Fibroblast of lung (primary cell): ENCODE data around the gene GTF3C1. TPM values are rescaled to one million over a fixed set of nuclear protein-coding genes. Genes with fewer than 3 reads are reported as not detected.

Source experiments
- DNase-seq, 2 donors: peaks; one replicate each; pipeline versions ENCODE4 v3.0.0 to v3.0.0-alpha.2; 2010; ENCODE audit warnings: low read depth in 2 of 2
- H2AFZ ChIP-seq: 2 replicates; pipeline ENCODE4 v1.5.1; 2012; ENCODE audit warnings: low read length, control low read depth, inconsistent platforms
- H3K27ac ChIP-seq: 2 replicates; pipeline ENCODE4 v1.5.1; 2011; ENCODE audit warnings: low read length, control low read depth; ENCODE audit not compliant: insufficient read depth
- H3K27me3 ChIP-seq: 2 replicates; pipeline ENCODE4 v1.5.1; 2011; ENCODE audit warnings: mild to moderate bottlenecking, low read length; ENCODE audit not compliant: control insufficient read depth, insufficient read depth
- H3K36me3 ChIP-seq: 2 replicates; pipeline ENCODE4 v1.5.1; 2011; ENCODE audit warnings: low read length; ENCODE audit not compliant: control insufficient read depth, insufficient read depth
- H3K4me1 ChIP-seq: 2 replicates; pipeline ENCODE4 v1.5.1; 2011; ENCODE audit warnings: low read length; ENCODE audit not compliant: control insufficient read depth, insufficient read depth; ENCODE audit errors: extremely low read depth
- H3K4me2 ChIP-seq: 2 replicates; pipeline ENCODE4 v1.5.1; 2011; ENCODE audit warnings: low read length, control low read depth; ENCODE audit not compliant: insufficient read depth; ENCODE audit errors: extremely low read depth
- H3K4me3 ChIP-seq, 4 experiments: fragments of 200-600 bp in 1 of 4; sonication (generic) in 1 of 4; replicated peaks in 1 of 4; 2 replicates each; pipeline ENCODE4 v1.5.1; 2011 to 2016; ENCODE audit warnings: low read length in 4 of 4, low read depth in 3 of 4, mild to moderate bottlenecking in 3 of 4, control low read depth in 2 of 4, inconsistent platforms in 1 of 4, mixed read lengths in 1 of 4; ENCODE audit not compliant: insufficient read depth in 1 of 4; ENCODE audit errors: control extremely low read depth in 1 of 4
- H3K79me2 ChIP-seq: 2 replicates; pipeline ENCODE4 v1.5.1; 2012; ENCODE audit warnings: mild to moderate bottlenecking, low read length, inconsistent platforms; ENCODE audit not compliant: control insufficient read depth, insufficient read depth
- H3K9ac ChIP-seq: 2 replicates; pipeline ENCODE4 v1.5.1; 2011; ENCODE audit warnings: mild to moderate bottlenecking, low read length, control low read depth; ENCODE audit not compliant: insufficient read depth
- H3K9me3 ChIP-seq: 2 replicates; pipeline ENCODE4 v1.5.1; 2012; ENCODE audit warnings: low read depth, low read length; ENCODE audit not compliant: control insufficient read depth, insufficient read depth
- H4K20me1 ChIP-seq: 2 replicates; pipeline ENCODE4 v1.5.1; 2011; ENCODE audit warnings: low read length; ENCODE audit not compliant: control insufficient read depth, insufficient read depth; ENCODE audit errors: extremely low read depth
- EZH2 ChIP-seq: IDR thresholded peaks from 2 replicates; pipeline ENCODE4 v1.5.1; 2012; ENCODE audit warnings: low read length, control low read depth, mild to moderate bottlenecking; ENCODE audit errors: missing control alignments
- polyA plus RNA-seq, 2 donors: library from polyadenylated mRNA; depleted of rRNA in 1 of 2; stranded (reverse) in 1 of 2; unstranded in 1 of 2; fragments of >200 nt; gene quantifications; 2 replicates each; pipeline ENCODE4 v1.2.1, GENCODE V29; 2011 to 2012; ENCODE audit warnings: missing spikeins in 1 of 2
- total RNA-seq: library from RNA; depleted of rRNA; stranded (reverse); fragments of >200 nt; gene quantifications from 2 replicates; pipeline ENCODE4 v1.2.1, GENCODE V29; 2014
- TF ChIP-seq, protein P1 (sequence below), 2 donors: IDR thresholded peaks in 1 of 2; conservative IDR thresholded peaks in 1 of 2; 1 replicate in 1 of 2; 2 replicates in 1 of 2; pipeline ENCODE4 v1.5.1; 2011 to 2012; ENCODE audit warnings: low read length in 2 of 2, control low read depth in 1 of 2, inconsistent platforms in 1 of 2, low read depth in 1 of 2, mild to moderate bottlenecking in 1 of 2

The GTF3C1 gene
- total and polyA plus RNA-seq, 2 donors (not counting 1 experiment from before 2014, with no cell fraction given) = 20.1 to 75.3 TPM

DNA sequence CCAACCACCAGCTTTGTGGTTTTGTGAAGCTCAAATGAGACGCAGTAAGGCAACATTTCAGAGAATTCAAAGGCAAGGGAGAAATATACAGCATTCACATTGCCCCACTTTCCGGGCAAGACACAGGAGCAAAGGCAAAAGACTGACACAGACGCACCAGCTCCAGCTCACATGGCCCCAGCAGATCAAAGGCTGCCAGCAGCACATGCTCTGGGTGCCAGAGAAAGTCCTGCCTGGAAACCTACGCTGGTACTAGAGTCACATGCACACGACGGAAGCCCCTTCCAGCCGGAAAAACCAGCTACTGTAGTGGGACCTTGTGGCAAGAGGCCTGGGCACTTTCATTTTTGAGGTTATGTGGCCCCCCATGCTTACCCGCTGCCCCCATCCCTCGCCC is 50.1 kb downstream of the GTF3C1 start:
- Histone ChIP-seq H3K27me3 (no peaks in the 10 kb centered on the region), H4K20me1 (no peaks in the 10 kb centered on the region), H3K4me2 (no peak overlapping the region), H2AFZ (no peak overlapping the region), H3K36me3 (peaks cover 30% of the 10 kb centered on the region), H3K4me3 (no peak overlapping the region), H3K9me3 (no peaks in the 10 kb centered on the region), H3K27ac (no peak overlapping the region), H3K79me2 (no peaks in the 10 kb centered on the region), H3K4me1 (peaks cover under 1% of the 10 kb centered on the region), H3K9ac (no peak overlapping the region)
- TF ChIP-seq EZH2 = no peak
- TF ChIP-seq, protein P1, sequence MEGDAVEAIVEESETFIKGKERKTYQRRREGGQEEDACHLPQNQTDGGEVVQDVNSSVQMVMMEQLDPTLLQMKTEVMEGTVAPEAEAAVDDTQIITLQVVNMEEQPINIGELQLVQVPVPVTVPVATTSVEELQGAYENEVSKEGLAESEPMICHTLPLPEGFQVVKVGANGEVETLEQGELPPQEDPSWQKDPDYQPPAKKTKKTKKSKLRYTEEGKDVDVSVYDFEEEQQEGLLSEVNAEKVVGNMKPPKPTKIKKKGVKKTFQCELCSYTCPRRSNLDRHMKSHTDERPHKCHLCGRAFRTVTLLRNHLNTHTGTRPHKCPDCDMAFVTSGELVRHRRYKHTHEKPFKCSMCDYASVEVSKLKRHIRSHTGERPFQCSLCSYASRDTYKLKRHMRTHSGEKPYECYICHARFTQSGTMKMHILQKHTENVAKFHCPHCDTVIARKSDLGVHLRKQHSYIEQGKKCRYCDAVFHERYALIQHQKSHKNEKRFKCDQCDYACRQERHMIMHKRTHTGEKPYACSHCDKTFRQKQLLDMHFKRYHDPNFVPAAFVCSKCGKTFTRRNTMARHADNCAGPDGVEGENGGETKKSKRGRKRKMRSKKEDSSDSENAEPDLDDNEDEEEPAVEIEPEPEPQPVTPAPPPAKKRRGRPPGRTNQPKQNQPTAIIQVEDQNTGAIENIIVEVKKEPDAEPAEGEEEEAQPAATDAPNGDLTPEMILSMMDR (conservative IDR thresholded peaks at IDR 0.05 in 1 of 2, IDR thresholded peaks at IDR 0.05 in 1 of 2; ENCODE audit: low read depth in 1 of 2, low read length in 2 of 2) = no peak
- no peak for DNase-seq

GRCh38 chr16:27498916-27499658 is 50.6 kb downstream of the GTF3C1 start:
- peaks cover 31% of the 10 kb centered on the region for H3K36me3 ChIP-seq
- H3K4me2 ChIP-seq = no peak overlapping the region
- TF ChIP-seq, protein P1 (conservative IDR thresholded peaks at IDR 0.05 in 1 of 2, IDR thresholded peaks at IDR 0.05 in 1 of 2; ENCODE audit: low read depth in 1 of 2, low read length in 2 of 2) = no peak
- TF ChIP-seq EZH2 = no peak
- no peak overlapping the region for H3K9ac ChIP-seq
- no peak overlapping the region for H3K4me3 ChIP-seq
- no peaks in the 10 kb centered on the region for H3K79me2 ChIP-seq
- no peaks in the 10 kb centered on the region for H3K9me3 ChIP-seq
- peaks cover 2% of the 10 kb centered on the region for H3K4me1 ChIP-seq
- H4K20me1 ChIP-seq = no peaks in the 10 kb centered on the region
- H2AFZ ChIP-seq = no peak overlapping the region
- no peak for DNase-seq
- no peak overlapping the region for H3K27ac ChIP-seq
- no peaks in the 10 kb centered on the region for H3K27me3 ChIP-seq

DNA sequence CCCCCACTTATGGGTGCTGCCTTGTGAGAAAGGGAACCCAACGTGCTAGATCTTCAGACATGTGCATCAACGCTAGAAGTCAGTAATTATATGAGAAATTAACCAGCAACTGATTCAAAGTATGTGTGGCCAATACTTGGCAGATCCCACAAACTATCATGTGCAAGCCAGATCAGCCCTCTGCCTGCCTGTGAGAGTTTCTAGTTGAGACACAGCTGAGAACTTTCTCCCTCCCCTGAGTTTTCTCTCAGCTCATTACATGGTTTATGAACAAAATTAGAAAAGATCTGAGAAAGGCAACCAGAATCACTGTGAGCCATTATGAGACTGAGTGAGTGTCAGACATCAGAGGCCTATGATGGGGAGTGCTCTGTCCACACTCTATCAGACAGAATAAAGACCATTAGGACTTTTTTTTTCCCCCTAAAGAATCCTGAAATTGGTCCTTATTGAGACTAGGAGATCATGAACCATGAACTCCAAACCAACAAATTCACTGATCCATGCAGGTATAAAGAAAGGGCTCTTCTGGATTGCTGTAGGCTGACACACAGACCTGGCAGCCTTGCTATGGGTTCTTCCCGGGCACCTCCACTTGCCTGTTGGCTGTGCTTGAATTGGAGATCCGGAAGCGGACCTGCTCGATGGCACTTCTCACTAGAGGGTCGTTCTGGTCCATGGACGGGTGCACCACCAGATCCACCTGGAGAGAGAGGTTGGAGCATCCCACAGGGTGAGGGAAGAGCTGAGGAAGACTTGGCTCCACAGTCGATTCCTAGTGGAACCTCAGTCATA is 51.5 kb downstream of the GTF3C1 start:
- Histone ChIP-seq H3K36me3 (peaks cover 30% of the 10 kb centered on the region), H3K9ac (peak overlapping the region; percentile 16), H3K4me2 (no peak overlapping the region), H3K4me1 (peaks cover 2% of the 10 kb centered on the region), H3K4me3 (no peak overlapping the region), H3K27ac (no peak overlapping the region), H2AFZ (no peak overlapping the region), H3K79me2 (no peaks in the 10 kb centered on the region), H3K9me3 (no peaks in the 10 kb centered on the region), H4K20me1 (no peaks in the 10 kb centered on the region), H3K27me3 (no peaks in the 10 kb centered on the region)
- DNase-seq = peak in 1 of 2 donors; percentile 40
- TF ChIP-seq, protein P1 (conservative IDR thresholded peaks at IDR 0.05 in 1 of 2, IDR thresholded peaks at IDR 0.05 in 1 of 2; ENCODE audit: low read depth in 1 of 2, low read length in 2 of 2) = no peak
- TF ChIP-seq EZH2 = no peak
